Endodermal cell (in vitro differentiated cells): Measurements from ENCODE around the gene TTC34. TPM values are rescaled to one million over a fixed set of nuclear protein-coding genes. Genes with fewer than 3 reads are reported as not detected.

ENCODE experiments used
- DNase-seq: peaks from one replicate; pipeline ENCODE4 v3.0.0-alpha.2; 2017
- H3K27ac ChIP-seq: 2 replicates; pipeline ENCODE4 v1.5.1; 2013; ENCODE audit warnings: mild to moderate bottlenecking, low read depth, low read length, moderate library complexity
- H3K27me3 ChIP-seq: 2 replicates; pipeline ENCODE4 v1.6.1; 2013; ENCODE audit warnings: mild to moderate bottlenecking, low read length, moderate library complexity; ENCODE audit not compliant: insufficient read depth, control insufficient read depth, poor library complexity, severe bottlenecking
- H3K36me3 ChIP-seq: 2 replicates; pipeline ENCODE4 v1.7.0; 2013; ENCODE audit warnings: mild to moderate bottlenecking, low read length, moderate library complexity; ENCODE audit not compliant: control insufficient read depth, insufficient read depth
- H3K4me1 ChIP-seq: one replicate; pipeline ENCODE4 v1.7.0; 2013; ENCODE audit warnings: low read length; ENCODE audit not compliant: control insufficient read depth, insufficient read depth
- H3K4me3 ChIP-seq: 2 replicates; pipeline ENCODE4 v1.5.1; 2013; ENCODE audit warnings: mild to moderate bottlenecking, low read length, moderate library complexity
- H3K9ac ChIP-seq: 2 replicates; pipeline ENCODE4 v1.6.1; 2013; ENCODE audit warnings: mild to moderate bottlenecking, low read length, moderate library complexity; ENCODE audit not compliant: poor library complexity, severe bottlenecking; ENCODE audit errors: extremely low read depth
- H3K9me3 ChIP-seq: 2 replicates; pipeline ENCODE4 v1.6.1; 2013; ENCODE audit warnings: mild to moderate bottlenecking, low read length, moderate library complexity; ENCODE audit not compliant: control insufficient read depth
- H3K27ac Mint-ChIP-seq: 2 replicates; pipeline ENCODE4 v1.8.0; 2020; ENCODE audit warnings: mixed read lengths
- H3K27me3 Mint-ChIP-seq: 2 replicates; pipeline ENCODE4 v1.8.0; 2021; ENCODE audit warnings: mild to moderate bottlenecking, mixed read lengths; ENCODE audit not compliant: insufficient read depth
- H3K36me3 Mint-ChIP-seq: 2 replicates; pipeline ENCODE4 v1.8.0; 2020; ENCODE audit warnings: low read depth, mixed read lengths
- H3K4me1 Mint-ChIP-seq: 2 replicates; pipeline ENCODE4 v1.8.0; 2020; ENCODE audit warnings: mixed read lengths
- H3K4me3 Mint-ChIP-seq: 2 replicates; pipeline ENCODE4 v1.8.0; 2020; ENCODE audit warnings: mild to moderate bottlenecking, moderate library complexity, mixed read lengths
- H3K9me3 Mint-ChIP-seq: 2 replicates; pipeline ENCODE4 v1.8.0; 2020; ENCODE audit warnings: mild to moderate bottlenecking, mixed read lengths
- WGBS, 2 experiments: methylation state at CpG; one replicate each; pipeline versions ENCODE4 v1.1.5 to v1.1.7; 2013; ENCODE audit warnings: missing lambda C conversion rate in 2 of 2, mixed read lengths in 1 of 2; ENCODE audit not compliant: insufficient coverage in 1 of 2, insufficient read length in 1 of 2; 5-methylcytosine and 5-hydroxymethylcytosine counted together
- total RNA-seq, 2 donors: library from RNA; stranded (reverse); fragmentation: NEBNext Ultra II Directional in 1 of 2; extraction: Animal tissue kit (Norgen Biotek cat#: 25700) in 1 of 2; gene quantifications; 2 replicates in 1 of 2; 3 replicates in 1 of 2; pipeline ENCODE4 v1.2.1, GENCODE V29; 2021
- TF ChIP-seq, protein P1 (sequence below): fragments of 200-600 bp; sonication (generic); conservative IDR thresholded peaks from 2 replicates; pipeline ENCODE4 v1.5.0; 2021; ENCODE audit warnings: antibody characterized with exemption, mild to moderate bottlenecking

TTC34 gene
- total RNA-seq, 2 donors from 2014 or later: 2.4 to 3.1 TPM

DNA sequence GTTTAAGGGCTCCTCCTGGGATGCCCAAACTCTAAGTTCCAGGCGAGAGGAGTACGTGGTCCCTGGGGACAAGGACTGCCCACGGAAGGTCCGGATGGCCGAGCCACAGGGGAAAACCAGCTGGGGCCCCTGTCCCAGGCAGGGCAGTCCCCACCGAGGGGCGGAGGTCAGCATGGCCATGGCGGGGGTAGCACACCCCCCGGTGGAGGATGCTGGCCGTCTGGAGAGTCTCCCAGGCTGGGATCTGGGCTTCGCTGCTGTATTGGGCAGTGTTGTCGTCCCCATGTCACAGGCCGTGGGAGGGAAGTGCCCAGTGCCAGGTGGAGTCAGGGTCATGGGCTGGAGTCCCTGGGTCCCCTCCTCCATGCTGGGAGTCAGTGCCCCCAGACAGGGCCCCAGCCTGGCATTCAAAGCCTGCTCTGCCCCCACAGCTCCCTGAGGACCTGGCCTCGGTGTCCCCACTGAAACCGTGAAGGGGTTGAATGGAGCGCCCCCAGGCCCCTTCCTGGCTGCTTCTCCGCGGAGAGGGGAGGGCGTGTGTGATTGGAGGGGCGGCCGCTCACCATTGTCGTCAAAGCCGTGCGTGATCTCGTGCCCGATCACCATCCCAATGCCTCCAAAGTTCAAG is 208.1 kb downstream of the TTC34 start:
- Mint-ChIP-seq H3K4me1 (peaks cover 2% of the 10 kb centered on the region), H3K27ac (no peak overlapping the region), H3K4me3 (no peak overlapping the region), H3K27me3 (peaks cover 2% of the 10 kb centered on the region), H3K9me3 (peaks cover 15% of the 10 kb centered on the region), H3K36me3 (peaks cover 15% of the 10 kb centered on the region)
- no peak overlapping the region for H3K4me3 ChIP-seq
- H3K9me3 ChIP-seq: no peaks in the 10 kb centered on the region
- no peaks in the 10 kb centered on the region for H3K27me3 ChIP-seq
- no peaks in the 10 kb centered on the region for H3K4me1 ChIP-seq
- TF ChIP-seq, protein P1, sequence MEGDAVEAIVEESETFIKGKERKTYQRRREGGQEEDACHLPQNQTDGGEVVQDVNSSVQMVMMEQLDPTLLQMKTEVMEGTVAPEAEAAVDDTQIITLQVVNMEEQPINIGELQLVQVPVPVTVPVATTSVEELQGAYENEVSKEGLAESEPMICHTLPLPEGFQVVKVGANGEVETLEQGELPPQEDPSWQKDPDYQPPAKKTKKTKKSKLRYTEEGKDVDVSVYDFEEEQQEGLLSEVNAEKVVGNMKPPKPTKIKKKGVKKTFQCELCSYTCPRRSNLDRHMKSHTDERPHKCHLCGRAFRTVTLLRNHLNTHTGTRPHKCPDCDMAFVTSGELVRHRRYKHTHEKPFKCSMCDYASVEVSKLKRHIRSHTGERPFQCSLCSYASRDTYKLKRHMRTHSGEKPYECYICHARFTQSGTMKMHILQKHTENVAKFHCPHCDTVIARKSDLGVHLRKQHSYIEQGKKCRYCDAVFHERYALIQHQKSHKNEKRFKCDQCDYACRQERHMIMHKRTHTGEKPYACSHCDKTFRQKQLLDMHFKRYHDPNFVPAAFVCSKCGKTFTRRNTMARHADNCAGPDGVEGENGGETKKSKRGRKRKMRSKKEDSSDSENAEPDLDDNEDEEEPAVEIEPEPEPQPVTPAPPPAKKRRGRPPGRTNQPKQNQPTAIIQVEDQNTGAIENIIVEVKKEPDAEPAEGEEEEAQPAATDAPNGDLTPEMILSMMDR: no peak
- H3K36me3 ChIP-seq: no peaks in the 10 kb centered on the region
- H3K9ac ChIP-seq: no peak overlapping the region
- DNase-seq: no peak
- WGBS, 2 experiments: 83 to 87% methylated on average over 9 to 26 of the region's 26 CpGs
- H3K27ac ChIP-seq: no peak overlapping the region

GRCh38 chr1:2592672-2593071 is 208.8 kb downstream of the TTC34 start:
- DNase-seq: no peak
- peaks cover 2% of the 10 kb centered on the region for H3K27me3 Mint-ChIP-seq
- 84 to 89% methylated on average over 12 to 15 of the region's 15 CpGs for WGBS, 2 experiments

GRCh38 chr1:2591581-2592261 is 209.8 kb downstream of the TTC34 start:
- Histone ChIP-seq H3K9me3 (no peaks in the 10 kb centered on the region), H3K9ac (no peak overlapping the region), H3K4me1 (no peaks in the 10 kb centered on the region), H3K27me3 (no peaks in the 10 kb centered on the region), H3K27ac (no peak overlapping the region), H3K36me3 (no peaks in the 10 kb centered on the region), H3K4me3 (no peak overlapping the region)
- TF ChIP-seq, protein P1: no peak
- no peaks in the 10 kb centered on the region for H3K4me1 Mint-ChIP-seq
- peaks cover 12% of the 10 kb centered on the region for H3K9me3 Mint-ChIP-seq
- no peak overlapping the region for H3K27ac Mint-ChIP-seq
- H3K4me3 Mint-ChIP-seq: no peak overlapping the region
- 93 to 94% methylated on average over 3 to 12 of the region's 12 CpGs for WGBS, 2 experiments
- no peak for DNase-seq
- H3K36me3 Mint-ChIP-seq: peaks cover 15% of the 10 kb centered on the region
- peaks cover 2% of the 10 kb centered on the region for H3K27me3 Mint-ChIP-seq

More at GRCh38 chr1:2592672-2593071, 208.8 kb downstream of the TTC34 start:
- Histone ChIP-seq H3K4me1 (no peaks in the 10 kb centered on the region), H3K36me3 (no peaks in the 10 kb centered on the region), H3K27me3 (no peaks in the 10 kb centered on the region), H3K9me3 (no peaks in the 10 kb centered on the region), H3K9ac (no peak overlapping the region), H3K4me3 (no peak overlapping the region), H3K27ac (no peak overlapping the region)
- H3K36me3 Mint-ChIP-seq: peaks cover 15% of the 10 kb centered on the region
- peaks cover 12% of the 10 kb centered on the region for H3K9me3 Mint-ChIP-seq
- TF ChIP-seq, protein P1: no peak
- H3K4me1 Mint-ChIP-seq: peaks cover 2% of the 10 kb centered on the region
- no peak overlapping the region for H3K4me3 Mint-ChIP-seq
- no peak overlapping the region for H3K27ac Mint-ChIP-seq
